ENCODE results near the gene SMDT1.
"Not testable (repeated sequence)": the region's sequence is repeated elsewhere in the genome, so short reads cannot be mapped to it uniquely, and the experiment has no call there.

SMDT1 gene

GRCh38 chr22:42070517-42071422 lies 8.7 kb upstream of the SMDT1 start, which contains the start of gene NAGA:
TSS of gene NAGA (minus strand) at chr22:42070812. CDS start at chr22:42070297, 515 bp downstream.
- peak; percentile 93 for DNase-seq

GRCh38 chr22:42071508-42071907 lies 8.0 kb upstream of the SMDT1 start:
- peak; percentile 52 for DNase-seq

- DNase-seq: peak; percentile 45
These were observed 6.7 kb upstream of the SMDT1 start for GRCh38 chr22:42072606-42073330.

GRCh38 chr22:42073621-42074041 lies 5.9 kb upstream of the SMDT1 start:
- DNase-seq: peak; percentile 61

- DNase-seq: peak; percentile 83
These were observed 5.2 kb upstream of the SMDT1 start, which contains the start of gene PHETA2 for GRCh38 chr22:42074132-42074811. TSS of gene PHETA2 (plus strand) at chr22:42074248. CDS start at chr22:42077294, 3,046 bp downstream.

GRCh38 chr22:42074846-42075676 lies 4.4 kb upstream of the SMDT1 start:
- peak; percentile 43 for DNase-seq

GRCh38 chr22:42076764-42077485 lies 2.6 kb upstream of the SMDT1 start:
- no peak for DNase-seq

GRCh38 chr22:42077486-42078125 lies 1.9 kb upstream of the SMDT1 start:
- DNase-seq: peak; percentile 55

- DNase-seq: no peak
These were observed 806 bp upstream of the SMDT1 start for GRCh38 chr22:42078469-42079318.

- peak; percentile 60 for DNase-seq
These were observed 787 bp downstream of the SMDT1 start for GRCh38 chr22:42080287-42080686.

- no peak for DNase-seq
These were observed 3.6 kb downstream of the SMDT1 start for GRCh38 chr22:42083119-42083518.

GRCh38 chr22:42084874-42085273 lies 5.4 kb downstream of the SMDT1 start:
- DNase-seq: no peak

- no peak for DNase-seq
These were observed 6.6 kb downstream of the SMDT1 start for GRCh38 chr22:42086051-42086450.

- peak; percentile 97 for DNase-seq
These were observed 11.3 kb downstream of the SMDT1 start, which contains the start of gene NDUFA6 for GRCh38 chr22:42090596-42091454. TSS of gene NDUFA6 (minus strand) at chr22:42090772. CDS start at chr22:42090744, 28 bp downstream.

GRCh38 chr22:42091455-42091782 lies 11.9 kb downstream of the SMDT1 start:
- no peak for DNase-seq

GRCh38 chr22:42101199-42101598 lies 21.7 kb downstream of the SMDT1 start:
- DNase-seq: no peak

- DNase-seq: not testable (repeated sequence)
These were observed 24.9 kb downstream of the SMDT1 start for GRCh38 chr22:42104332-42104860.

GRCh38 chr22:42108848-42109247 lies 29.3 kb downstream of the SMDT1 start:
- DNase-seq: no peak

- no peak for DNase-seq
These were observed 32.3 kb downstream of the SMDT1 start for GRCh38 chr22:42111798-42112197.

Data from activated CD8-positive, alpha-beta memory T cell treated with anti-CD3 and anti-CD28 coated beads for 24 hours (primary cell).